ENCODE results near the gene SHH. TPM values are rescaled to one million over a fixed set of nuclear protein-coding genes. Genes with fewer than 3 reads are reported as not detected.

The SHH gene
- 1.8 TPM for total RNA-seq

DNA sequence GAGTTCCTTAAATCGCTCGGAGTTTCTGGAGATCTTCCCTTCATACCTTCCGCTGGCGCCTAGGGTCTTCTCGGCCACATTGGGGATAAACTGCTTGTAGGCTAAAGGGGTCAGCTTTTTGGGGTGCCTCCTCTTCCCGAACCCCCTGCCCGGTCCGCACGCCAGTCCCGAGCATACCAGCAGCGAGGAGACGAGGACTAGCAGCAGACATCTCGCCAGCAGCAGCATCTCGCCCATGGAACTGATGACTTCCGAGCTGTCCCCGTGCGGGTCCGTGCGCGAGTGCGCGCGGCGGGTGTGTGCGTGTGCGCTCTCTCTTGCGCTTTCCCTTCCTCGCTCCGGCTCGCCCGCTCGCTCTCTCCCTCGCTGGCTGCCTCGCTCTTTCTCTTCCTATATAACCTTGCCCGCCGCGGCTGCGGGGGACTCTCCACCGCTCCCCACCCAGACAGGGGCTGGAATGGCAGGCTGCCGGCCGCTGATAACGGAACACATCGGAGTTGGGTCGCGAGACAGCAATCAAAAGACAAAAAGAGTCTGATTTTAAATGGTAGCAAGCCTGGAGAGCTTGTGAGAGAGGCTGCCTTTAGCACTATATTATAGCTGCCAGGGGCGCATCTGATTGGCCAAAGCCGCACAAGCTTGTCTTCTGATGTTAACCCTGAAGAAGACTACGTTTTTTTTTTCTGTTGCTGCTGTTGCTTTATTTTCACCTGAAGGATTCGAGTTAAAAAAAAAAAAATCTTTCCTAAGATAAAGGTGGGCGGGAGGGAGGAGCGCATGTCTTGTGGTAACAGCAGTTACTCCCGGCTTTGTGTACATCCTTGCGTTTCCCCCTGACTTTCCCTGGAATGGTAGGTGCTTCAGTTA, at the start of gene SHH:
SHH (minus strand) TSS at position 569 of the 867 bp plus-strand sequence; CDS start at position 228, 341 bp downstream.

Other genes with a start within 250 kb of the SHH start
- gene RBM33, start 167.8 kb downstream of the SHH start, total RNA-seq = 58.4 TPM

All from metanephros (tissue), 1 donor.